ENCODE data around the gene CLDN9. TPM values are rescaled to one million over a fixed set of nuclear protein-coding genes. Genes with fewer than 3 reads are reported as not detected.

The CLDN9 gene
- total RNA-seq, 1 donor from 2014 or later, result not detected

DNA sequence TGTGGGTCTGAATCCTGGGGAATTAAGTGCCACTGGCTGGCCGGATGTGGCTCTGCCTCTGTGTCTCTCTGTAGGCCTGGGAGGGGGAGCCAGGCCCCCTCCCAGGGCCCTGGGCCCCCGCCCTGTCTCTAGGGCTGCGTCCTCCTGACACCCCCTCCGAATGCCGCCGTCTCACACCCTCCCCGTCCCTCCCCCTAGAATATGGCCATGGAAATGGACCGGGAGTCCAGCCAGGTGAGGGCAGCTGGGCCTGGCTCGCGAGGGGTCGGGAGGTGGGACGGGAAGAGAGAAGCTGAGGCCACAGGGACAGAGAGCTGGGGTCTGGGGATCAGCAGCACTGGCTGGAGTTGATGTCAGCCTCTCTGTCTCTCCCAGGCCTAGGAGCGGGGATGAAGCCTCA, 16.4 kb upstream of the CLDN9 start:
- no peaks in the 10 kb centered on the region for H3K36me3 ChIP-seq
- H3K27ac ChIP-seq, result no peak overlapping the region
- intact Hi-C loops (cut with DNase I), result no loop called here
- no peak overlapping the region for H3K4me3 ChIP-seq
- H3K27me3 ChIP-seq, result no peaks in the 10 kb centered on the region
- peaks cover 8% of the 10 kb centered on the region for H3K4me1 ChIP-seq
- DNase-seq (ENCODE audit: extremely low spot score in 2 of 2), result no peak
- no peak for TF ChIP-seq POLR2A (IDR thresholded peaks at IDR 0.05)
- TF ChIP-seq POLR2AphosphoS5 (IDR thresholded peaks at IDR 0.05; ENCODE audit: insufficient read depth in 1 of 2, low read depth in 1 of 2), result no peak
- no peak for TF ChIP-seq CTCF (IDR thresholded peaks at IDR 0.05)
- H3K9me3 ChIP-seq, result no peaks in the 10 kb centered on the region

- H3K4me3 ChIP-seq, result no peak overlapping the region
- H3K9me3 ChIP-seq, result no peaks in the 10 kb centered on the region
- no peak for TF ChIP-seq POLR2AphosphoS5 (IDR thresholded peaks at IDR 0.05; ENCODE audit: insufficient read depth in 1 of 2, low read depth in 1 of 2)
- no peak for TF ChIP-seq POLR2A (IDR thresholded peaks at IDR 0.05)
- no peak for TF ChIP-seq CTCF (IDR thresholded peaks at IDR 0.05)
- H3K27ac ChIP-seq, result no peak overlapping the region
- DNase-seq (ENCODE audit: extremely low spot score in 2 of 2), result no peak
- intact Hi-C loops (cut with DNase I), result no loop called here
- peaks cover 3% of the 10 kb centered on the region for H3K4me1 ChIP-seq
- no peaks in the 10 kb centered on the region for H3K27me3 ChIP-seq
- no peaks in the 10 kb centered on the region for H3K36me3 ChIP-seq
These were observed 12.8 kb upstream of the CLDN9 start for GRCh38 chr16:2999929-3000328.

DNA sequence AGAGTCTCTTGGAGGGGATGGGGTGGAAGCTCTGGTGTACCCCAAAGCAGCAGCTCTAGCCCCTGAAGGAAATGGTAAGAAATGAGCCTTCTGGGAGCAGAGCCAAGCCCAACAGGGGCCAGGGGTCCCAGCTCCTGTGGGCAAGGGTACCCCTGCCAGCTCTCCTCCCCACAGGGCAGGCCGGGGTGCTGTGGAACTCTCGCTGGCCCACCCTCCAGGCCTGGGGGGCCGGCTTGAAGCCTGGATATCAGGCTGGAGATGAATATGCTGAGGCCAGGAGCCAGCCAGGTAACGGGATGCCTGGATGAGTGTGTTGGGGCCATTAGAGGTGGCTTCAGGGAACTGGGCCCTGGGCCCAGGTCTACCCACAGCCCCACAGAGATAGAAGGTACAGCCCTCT, 12.2 kb upstream of the CLDN9 start:
- H3K36me3 ChIP-seq, result no peaks in the 10 kb centered on the region
- no peaks in the 10 kb centered on the region for H3K27me3 ChIP-seq
- no peaks in the 10 kb centered on the region for H3K9me3 ChIP-seq
- no peak overlapping the region for H3K27ac ChIP-seq
- DNase-seq (ENCODE audit: extremely low spot score in 2 of 2), result no peak
- no peak for TF ChIP-seq POLR2A (IDR thresholded peaks at IDR 0.05)
- TF ChIP-seq CTCF (IDR thresholded peaks at IDR 0.05), result no peak
- no peak for TF ChIP-seq POLR2AphosphoS5 (IDR thresholded peaks at IDR 0.05; ENCODE audit: insufficient read depth in 1 of 2, low read depth in 1 of 2)
- H3K4me3 ChIP-seq, result no peak overlapping the region
- intact Hi-C loops (cut with DNase I), result no loop called here
- peaks cover 5% of the 10 kb centered on the region for H3K4me1 ChIP-seq

DNA sequence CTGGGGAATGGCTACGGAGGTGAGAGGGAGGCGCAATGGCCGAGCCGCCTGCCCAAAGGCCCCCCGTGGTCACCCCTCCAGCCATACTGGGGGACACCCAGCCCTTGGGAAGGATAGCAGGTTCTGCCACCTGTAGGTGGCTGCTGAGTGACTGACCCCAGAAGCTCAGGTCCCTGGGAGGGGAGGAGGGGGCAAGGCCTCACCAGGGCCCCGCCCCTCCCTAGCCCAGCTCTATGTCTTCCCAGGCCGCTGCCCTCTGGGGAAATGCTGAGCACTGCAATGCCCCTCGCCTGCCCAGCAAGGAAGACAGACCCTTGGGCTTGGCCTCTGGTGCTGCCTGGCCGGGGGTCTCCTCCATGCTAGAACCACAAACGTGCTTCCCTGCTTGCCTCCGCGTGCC, 11.4 kb upstream of the CLDN9 start:
- Histone ChIP-seq H3K9me3 (no peaks in the 10 kb centered on the region), H3K27me3 (no peaks in the 10 kb centered on the region), H3K36me3 (no peaks in the 10 kb centered on the region), H3K4me1 (peaks cover 5% of the 10 kb centered on the region), H3K27ac (no peak overlapping the region), H3K4me3 (no peak overlapping the region)
- intact Hi-C loops (cut with DNase I), result no loop called here
- no peak for TF ChIP-seq POLR2AphosphoS5 (IDR thresholded peaks at IDR 0.05; ENCODE audit: insufficient read depth in 1 of 2, low read depth in 1 of 2)
- TF ChIP-seq POLR2A (IDR thresholded peaks at IDR 0.05), result no peak
- no peak for TF ChIP-seq CTCF (IDR thresholded peaks at IDR 0.05)
- DNase-seq (ENCODE audit: extremely low spot score in 2 of 2), result no peak

DNA sequence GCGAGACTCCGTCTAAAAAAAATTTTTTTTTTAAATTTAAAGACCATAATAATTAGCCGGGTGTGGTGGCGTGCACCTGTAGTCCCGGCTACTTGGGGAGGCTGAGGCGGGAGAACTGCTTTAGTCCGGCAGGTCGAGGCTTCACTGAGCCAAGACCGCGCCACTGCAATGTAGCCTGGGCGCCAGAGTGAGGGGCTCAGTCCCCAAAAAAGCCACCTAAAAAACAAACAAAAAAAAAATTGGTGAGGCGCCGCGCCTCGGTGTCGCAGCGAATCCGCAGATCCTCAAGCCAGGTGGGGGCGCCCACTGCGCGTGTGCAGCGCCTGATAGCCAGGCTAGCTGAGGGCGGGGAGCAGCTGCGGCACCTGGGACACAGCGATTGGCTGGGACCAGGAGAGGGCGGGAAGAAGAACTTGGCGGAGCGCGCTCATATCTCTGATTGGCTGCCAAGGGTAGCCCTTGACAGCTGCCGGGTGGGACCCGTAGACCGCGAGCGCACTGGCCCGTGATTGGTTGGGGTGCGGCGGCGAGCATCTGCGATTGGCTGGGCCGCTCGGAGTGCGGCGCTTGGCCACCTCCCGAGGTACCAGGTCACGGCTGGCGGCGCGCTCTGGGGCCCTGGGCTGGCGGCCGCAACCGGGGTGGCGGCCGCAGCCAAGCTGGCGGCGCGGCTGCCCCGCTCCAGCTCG, 9.0 kb upstream of the CLDN9 start:
- Histone ChIP-seq H3K9me3 (no peaks in the 10 kb centered on the region), H3K27me3 (no peaks in the 10 kb centered on the region), H3K27ac (no peak overlapping the region), H3K4me1 (peaks cover 8% of the 10 kb centered on the region), H3K4me3 (peak overlapping the region in 1 of 2 donors; percentile 34), H3K36me3 (no peaks in the 10 kb centered on the region)
- peak in 1 of 2 donors; percentile 95 for DNase-seq (ENCODE audit: extremely low spot score in 2 of 2)
- intact Hi-C loops (cut with DNase I), result no loop called here
- TF ChIP-seq CTCF (IDR thresholded peaks at IDR 0.05) (peak; percentile 17 to 68 (median 62)), POLR2A (IDR thresholded peaks at IDR 0.05) (no peak), POLR2AphosphoS5 (IDR thresholded peaks at IDR 0.05; ENCODE audit: insufficient read depth in 1 of 2, low read depth in 1 of 2) (peak; percentile 53 to 74)
